ENCODE results near the gene FBXO31.
A peak's percentile ranks its signal among the peaks of the same experiment; 100 is the strongest.
"Not testable (repeated sequence)": the region's sequence is repeated elsewhere in the genome, so short reads cannot be mapped to it uniquely, and the experiment has no call there.

FBXO31 gene

DNA sequence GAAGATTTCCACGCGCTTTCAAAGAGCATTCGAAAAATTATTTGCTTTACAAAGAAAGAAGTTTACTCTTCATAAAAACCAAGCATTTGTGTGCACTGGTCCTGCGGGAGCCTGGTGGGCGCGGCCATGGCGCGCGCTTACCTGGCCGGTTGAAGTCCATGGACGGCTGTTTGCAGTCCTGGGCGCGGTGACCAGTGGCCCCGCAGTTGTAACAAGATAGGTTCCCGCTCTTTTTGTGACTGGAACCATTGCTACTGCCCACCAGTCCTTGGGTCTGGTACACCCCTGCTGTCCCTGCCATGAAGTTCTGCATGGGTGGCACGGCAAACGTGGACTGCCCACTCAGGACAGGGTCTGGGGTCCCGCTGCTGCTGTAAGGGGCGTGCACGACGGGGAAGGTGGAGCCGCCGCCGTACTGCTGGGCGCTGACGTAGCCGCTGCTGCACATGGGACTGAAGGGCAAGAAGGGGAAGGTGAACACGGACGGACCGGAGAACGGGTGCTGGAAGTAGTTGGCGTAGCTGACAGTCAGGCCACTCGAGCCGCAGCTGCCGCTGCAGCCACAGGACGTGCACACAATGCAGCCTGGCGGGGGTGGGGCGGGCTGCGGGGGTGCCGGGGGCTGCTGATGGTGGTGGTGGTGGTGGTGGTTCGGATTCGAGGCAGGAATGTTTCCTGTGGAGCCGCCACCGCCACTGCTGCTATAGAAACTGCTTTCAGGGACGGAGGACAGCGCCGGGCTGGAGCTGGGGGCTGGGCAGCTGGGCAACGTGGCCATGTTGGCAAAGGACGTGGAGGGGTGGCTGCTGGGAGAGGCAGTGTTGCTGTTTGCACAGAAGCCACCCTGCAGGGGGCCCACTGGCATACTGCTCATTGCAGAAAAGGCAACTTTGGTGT lies 28.0 kb upstream of the FBXO31 start:
- no peak for DNase-seq (ENCODE audit: extremely low read depth in 1 of 2, low read depth in 1 of 2)

DNA sequence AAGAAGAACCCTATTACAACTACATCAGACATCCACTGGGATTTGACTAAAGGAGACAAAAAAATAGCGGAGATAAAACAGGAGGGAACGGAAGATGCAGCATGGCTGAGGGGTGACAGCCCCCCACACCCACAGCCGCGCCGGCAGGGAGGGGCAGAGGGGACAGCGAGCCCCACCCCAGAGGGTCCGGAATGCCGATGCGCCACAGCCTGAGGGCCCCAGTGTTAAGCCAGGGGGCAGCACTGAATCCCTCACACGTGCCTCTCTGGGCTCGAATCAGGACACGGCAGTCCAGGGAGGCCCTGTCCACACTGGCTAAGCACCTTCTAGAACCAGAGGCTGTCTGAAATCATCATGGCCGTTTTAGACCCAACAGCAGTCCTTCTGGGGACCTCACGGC lies 27.4 kb upstream of the FBXO31 start:
- DNase-seq (ENCODE audit: extremely low read depth in 1 of 2, low read depth in 1 of 2): no peak

DNA sequence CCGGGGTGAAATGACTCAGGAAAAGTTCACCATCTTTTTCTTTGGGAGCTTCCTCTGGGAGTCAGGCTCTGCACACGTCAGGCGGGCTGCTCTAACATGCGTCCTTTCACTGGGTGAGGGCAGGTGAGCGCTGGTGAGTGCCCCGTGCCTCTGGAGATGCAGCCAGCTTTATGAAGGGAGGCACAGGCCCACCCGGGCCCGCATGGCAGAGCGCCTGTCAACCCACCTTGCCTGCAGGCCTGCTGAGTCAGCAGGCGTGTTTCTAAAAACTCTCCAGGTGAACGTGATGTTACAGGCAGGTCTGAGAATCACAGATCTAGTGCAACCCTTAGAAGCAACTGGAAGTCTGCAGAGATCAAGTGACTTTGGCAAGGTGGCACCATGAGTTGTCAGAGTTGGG lies 27.0 kb upstream of the FBXO31 start:
- no peak for DNase-seq (ENCODE audit: extremely low read depth in 1 of 2, low read depth in 1 of 2)

DNA sequence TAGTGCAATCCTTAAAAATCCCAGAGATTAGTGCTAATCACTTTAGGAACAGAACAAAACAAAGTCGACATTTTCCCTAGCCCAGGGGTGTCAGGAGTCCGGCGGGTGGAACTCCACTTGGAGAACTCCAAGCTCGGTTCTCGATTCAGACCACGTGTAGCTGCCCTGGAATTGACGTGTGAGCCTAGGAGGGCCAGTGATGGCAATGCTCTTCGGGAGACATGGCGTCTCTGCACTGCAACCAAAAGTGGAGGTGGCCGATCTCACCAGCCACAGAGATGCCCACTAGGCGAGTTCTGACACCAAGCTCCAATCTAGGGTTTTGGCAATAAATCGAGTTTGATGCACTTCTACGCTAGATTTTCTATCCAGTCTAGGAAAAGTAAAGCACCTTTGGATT lies 26.2 kb upstream of the FBXO31 start:
- DNase-seq (ENCODE audit: extremely low read depth in 1 of 2, low read depth in 1 of 2): no peak

DNA sequence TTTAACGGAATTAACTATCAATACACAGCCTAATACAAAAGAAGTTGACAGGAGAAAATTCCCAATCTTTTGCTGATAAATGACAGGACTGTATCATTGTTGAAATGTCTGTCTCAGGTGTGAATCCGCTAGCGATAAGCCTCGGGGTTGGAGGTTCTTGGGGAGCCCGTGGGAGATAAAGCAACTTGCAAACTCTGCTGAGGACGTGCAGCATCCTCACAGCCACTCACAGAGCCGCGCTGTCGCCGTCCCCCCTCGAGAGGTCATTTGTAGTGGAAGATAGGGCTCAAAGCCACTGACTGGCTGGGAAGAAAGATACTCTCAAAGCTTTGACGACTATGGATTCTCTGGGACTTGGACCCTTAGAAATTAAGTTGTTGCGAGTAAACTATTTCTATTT lies 25.6 kb upstream of the FBXO31 start:
- DNase-seq (ENCODE audit: extremely low read depth in 1 of 2, low read depth in 1 of 2): no peak

DNA sequence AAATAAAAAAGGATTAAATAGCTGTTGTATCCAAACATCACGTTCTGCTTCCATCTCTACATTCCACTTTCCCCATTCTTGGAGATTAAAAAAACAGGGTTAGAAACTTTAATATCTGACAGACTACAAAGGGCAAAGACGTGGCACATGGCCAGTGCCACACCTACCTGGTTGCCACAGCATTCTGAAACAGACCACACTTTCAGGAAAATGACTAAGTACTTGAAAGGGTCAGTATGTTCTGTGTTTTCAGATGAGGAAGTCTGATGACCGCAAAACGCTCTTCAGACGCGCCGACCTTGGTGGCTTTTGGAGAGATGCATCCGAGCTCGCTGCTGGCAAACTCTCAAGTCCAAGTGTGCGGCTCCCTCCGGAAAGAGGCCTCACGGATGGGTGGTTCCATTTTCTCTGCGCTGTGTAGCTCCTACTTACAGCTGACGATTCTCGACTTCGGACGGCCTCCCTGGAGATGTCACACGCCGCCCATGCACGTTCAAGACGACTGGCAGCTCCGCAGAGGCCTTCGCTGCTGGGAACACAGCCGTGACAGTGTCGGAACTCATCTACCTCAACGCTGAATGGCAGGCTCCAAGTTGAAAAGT lies 24.0 kb upstream of the FBXO31 start:
- DNase-seq (ENCODE audit: extremely low read depth in 1 of 2, low read depth in 1 of 2): no peak

DNA sequence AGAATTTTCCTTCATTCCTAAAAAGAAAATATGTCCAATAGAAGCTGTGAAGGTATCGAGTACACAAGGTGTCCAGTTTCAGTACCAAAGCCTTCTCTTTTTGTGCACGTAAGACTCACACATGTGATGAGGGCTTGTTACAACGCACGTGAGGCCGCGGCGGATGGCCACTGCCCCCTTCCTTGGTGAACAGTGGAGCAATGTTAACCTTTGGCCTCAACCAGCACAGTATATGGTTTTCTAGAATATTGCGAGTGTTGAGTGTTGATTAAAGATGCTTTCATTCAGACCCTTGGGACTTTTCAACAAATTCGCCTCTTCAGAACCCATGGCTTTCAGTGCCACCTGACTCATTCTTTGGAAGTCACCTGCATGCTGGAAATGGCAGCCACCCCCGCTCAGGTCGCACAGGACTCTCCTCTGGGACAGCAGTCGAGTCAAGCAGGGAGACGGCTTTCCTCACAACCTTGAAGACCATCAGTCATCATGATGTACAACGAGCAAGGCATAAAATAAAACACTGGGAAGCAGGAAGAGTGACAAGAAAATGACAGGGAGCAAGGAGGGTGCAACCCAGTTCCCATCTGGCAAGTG lies 23.0 kb upstream of the FBXO31 start:
- no peak for DNase-seq (ENCODE audit: extremely low read depth in 1 of 2, low read depth in 1 of 2)

DNA sequence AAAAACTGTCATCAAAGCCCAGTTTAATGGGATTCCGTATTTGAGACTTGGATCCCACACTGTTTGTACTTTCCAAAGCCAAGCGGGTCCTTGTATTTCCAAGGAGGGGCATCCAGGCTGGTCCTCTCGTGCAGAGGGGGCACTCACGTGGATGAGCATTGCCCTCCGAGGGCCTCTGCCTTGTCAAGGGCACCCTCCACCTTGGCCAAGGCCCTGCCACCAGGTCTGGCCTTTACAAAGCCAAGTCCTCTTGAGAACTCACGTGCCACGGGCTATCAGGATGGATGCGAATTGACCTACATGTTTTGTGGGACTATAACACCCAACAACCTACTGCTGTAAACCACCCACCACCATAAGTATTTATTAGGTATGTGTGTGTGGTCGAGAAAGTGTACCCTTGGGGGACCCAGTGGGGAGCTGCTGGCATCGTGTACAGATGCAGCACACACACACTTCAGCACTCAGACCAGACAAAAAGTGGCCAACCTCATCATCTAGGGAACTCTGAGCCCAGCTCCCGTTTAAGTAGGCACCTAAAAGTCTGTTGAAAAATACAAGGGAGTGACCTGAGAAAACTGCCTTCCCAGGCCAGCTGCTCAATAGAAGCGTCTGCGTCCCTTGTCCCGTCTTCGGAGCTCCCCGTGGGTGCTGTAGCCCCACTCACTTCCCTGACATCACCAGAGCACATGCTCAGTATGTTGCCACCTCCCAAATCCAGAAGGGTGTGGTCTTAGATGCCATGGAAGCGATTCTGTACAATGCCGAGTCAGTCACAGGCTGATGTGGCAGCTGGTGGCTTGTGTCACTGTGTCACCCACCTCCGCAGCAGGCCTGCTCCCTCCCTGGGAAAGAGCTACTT lies 21.4 kb upstream of the FBXO31 start:
- no peak for DNase-seq (ENCODE audit: extremely low read depth in 1 of 2, low read depth in 1 of 2)

DNA sequence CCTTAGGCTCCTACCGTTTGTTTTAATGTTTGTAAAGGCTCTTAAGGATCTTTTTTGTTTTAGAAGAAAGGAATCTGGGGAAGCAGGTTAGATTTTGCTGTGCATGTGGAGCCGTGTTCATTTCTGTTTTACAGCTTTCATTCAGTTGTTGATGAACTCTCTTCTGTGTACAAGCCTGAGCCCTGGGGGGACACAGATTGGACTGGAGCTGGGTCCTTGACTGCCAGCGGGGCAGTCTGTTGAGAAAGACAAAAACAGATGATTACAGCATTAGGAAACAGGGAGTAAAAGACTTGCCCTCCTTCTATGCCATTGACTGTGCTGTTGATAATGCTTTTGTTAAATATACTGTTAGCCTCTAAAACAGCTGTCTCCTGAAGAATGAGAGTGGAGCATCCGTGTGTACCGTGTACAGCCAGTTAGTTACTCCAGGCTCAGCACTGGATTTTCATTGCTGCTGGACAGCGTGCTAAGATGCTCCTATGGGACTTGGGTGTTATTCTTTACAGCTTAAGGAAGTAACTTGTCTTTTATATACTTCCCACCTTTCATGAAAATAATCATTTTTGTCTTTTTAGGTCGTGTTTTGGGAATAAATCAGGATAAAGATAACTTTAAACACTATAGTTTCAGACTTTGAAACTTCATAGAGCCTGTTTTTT lies 11.7 kb upstream of the FBXO31 start:
- no peak for DNase-seq (ENCODE audit: extremely low read depth in 1 of 2, low read depth in 1 of 2)

DNA sequence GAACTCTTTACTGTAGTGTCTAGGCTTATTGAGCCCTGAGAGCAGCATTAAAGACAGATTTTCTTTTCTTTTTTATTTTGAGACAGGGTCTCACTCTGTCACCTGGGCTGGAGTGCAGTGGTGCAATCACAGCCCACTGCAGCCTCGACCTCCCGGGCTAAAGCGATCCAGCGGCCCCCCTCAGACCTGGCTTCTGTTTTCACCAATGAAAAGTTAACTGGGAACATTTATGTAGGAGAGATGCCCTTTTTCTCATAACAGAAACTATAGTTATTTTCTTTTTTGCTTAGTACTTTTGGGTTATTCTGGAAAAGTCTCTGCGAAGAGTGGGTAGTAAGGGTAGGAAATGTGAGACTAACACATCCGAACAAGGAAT lies 10.1 kb upstream of the FBXO31 start:
- no peak for DNase-seq (ENCODE audit: extremely low read depth in 1 of 2, low read depth in 1 of 2)

DNA sequence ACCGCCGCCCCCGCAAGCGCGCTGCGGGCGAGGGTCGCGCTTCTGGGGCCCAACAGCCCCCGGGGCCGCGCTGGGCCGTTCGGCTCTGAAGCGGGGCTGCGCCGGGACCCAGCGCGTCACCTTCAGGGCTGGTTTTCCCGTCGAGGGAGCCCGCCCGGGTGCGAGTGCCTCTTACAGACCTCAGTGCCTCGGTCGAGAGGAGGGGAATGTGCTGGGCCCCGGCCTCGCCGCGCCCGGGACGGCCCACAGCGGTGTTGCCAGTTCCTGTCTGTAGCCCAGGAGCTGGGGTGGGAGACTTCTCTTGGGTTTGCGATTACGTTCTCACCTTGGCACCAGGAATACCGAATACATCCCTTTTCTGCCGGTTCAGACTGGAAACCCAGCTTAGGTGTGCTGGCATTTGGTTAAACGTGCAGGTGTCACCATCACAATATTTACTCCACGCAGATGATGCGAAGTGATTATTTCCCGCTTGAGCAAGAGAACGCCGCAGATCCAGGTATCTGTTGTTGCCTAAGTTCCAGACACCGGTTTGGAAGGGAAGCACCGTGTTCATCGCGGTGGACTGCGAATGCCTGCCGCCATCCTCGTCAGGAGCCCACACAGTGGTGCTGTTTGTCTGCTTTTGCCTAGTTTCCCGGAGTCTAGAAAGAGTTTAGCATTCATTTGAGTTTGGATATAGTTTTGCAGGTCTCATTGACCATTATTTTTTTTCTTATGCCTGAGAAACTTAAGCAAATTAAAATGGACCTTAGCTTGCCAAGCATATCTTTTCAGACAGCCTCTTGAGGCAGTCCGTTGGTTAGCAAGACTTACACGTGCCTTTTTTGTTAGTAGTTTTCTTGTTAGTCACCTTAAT lies 9.5 kb upstream of the FBXO31 start:
- no peak for DNase-seq (ENCODE audit: extremely low read depth in 1 of 2, low read depth in 1 of 2)

DNA sequence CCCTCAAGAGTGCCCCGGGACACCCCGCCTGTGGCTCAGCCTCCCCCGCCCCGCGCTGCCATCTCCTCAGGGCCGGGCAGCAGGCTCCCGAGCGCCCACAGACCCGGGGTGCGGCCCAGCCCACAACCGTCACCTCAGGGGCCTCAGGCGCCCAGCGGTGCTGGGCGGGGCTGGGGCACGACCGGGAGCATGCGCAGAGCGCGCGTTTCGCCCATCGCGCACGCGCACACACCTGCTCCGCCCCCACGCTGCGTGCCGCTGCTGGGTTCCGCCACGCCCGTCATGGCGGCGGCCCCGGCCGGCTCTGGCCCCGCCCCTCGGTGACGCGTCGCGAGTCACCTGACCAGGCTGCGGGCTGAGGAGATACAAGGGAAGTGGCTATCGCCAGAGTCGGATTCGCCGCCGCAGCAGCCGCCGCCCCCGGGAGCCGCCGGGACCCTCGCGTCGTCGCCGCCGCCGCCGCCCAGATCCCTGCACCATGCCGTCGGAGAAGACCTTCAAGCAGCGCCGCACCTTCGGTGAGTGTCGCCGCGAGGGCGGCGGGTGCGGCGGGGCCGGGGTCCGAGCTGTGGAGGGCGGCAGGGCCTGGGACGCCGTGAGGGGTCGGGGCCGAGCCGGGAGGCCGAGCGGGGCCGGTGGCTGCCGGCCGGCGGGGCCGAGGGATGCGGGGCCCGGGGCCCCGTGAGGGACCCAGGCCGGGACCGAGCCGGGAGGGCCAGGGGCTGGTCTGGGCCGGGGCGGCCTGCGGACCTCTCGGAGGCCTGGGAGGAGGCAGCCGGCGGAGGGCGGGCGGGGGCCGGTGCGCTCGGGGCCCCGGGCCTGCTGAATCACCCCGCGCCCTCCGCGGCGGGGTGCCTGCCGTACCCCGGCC lies 8.6 kb upstream of the FBXO31 start, which contains the start of gene MAP1LC3B:
Gene MAP1LC3B (plus strand): TSS at position 387 of the 871 bp plus-strand sequence. CDS start 92 bp downstream, at position 479.
- peak; percentile 93 to 100 for DNase-seq (ENCODE audit: extremely low read depth in 1 of 2, low read depth in 1 of 2)

DNA sequence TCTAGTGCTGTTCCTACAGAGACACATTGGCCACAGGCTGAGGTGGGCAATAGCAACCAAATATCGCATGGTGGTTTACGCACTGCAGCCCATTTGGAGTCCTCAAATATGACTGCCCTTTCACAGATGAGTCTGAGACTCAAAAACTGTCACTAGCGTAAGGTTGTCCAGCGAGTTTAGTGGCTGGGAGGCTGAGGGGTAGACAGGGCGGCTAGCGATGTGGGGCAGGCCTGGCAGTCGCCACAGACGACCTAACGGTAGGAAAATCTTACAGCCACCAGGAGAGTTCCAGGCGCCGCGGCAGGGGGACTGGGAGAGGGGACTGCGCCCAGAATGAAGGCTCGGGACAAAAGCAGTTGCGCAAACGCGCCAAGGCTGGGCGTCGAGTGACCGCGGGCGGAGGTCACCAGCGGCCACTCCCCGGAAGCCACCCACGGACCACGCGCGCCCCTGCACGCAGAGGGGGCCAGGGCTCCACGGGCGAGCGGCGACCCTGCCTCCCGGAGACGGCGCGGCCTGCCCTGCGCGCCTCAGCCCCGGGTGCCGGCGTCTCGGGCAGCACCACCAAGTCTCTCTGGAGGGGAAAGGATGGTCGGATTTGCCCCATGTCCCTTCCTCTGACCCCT lies 7.9 kb upstream of the FBXO31 start:
- no peak for DNase-seq (ENCODE audit: extremely low read depth in 1 of 2, low read depth in 1 of 2)

DNA sequence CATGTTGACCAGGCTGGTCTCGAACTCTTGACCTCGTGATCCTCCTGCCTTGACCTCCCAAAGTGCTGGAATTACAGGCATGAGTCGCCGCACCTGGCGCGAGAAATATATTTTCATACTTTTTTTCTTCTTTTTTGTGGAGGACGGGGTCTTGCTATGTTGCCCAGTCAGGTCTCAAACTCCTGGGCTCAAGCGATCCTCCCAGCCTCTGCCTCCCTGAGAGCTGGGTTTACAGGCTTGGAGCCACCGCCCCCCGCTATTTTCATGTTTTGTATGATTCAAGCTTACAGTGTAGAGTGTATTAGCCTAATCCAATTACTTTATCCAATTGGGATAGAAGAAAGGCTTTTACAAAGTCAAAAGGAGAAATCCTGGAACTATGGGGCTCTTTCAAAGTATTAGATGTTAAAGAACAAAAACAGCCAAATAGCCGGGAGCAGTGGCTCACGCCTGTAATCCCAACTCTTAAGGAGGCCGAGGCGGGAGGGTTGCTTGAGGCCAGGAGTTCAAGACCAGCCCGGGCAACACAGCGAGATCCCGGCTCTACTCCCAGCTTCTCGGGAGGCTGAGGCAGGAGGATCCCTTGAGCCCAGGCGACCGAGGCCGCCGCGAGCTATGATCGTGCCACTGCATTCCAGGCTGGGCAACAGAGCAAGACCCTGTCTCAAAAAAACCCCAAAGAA lies 7.2 kb upstream of the FBXO31 start:
- no peak for DNase-seq (ENCODE audit: extremely low read depth in 1 of 2, low read depth in 1 of 2)

DNA sequence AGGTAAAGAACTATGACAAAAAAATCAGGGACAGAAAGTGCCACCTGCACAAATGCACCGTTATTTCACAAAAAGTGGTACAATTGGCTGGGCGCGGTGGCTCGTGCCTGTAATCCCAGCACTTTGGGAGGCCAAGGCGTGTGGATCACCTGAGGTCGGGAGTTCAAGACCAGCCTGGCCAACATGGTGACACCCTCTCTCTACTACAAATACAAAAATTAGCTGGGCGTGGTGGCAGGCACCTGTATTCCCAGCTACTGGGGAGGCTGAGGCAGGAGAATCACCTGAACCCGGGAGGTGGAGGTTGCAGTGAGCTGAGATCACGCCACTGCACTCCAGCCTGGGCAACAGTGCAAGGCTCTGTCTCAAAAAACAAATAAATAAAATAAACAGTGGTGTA lies 6.3 kb upstream of the FBXO31 start:
- not testable (repeated sequence) for DNase-seq (ENCODE audit: extremely low read depth in 1 of 2, low read depth in 1 of 2)

DNA sequence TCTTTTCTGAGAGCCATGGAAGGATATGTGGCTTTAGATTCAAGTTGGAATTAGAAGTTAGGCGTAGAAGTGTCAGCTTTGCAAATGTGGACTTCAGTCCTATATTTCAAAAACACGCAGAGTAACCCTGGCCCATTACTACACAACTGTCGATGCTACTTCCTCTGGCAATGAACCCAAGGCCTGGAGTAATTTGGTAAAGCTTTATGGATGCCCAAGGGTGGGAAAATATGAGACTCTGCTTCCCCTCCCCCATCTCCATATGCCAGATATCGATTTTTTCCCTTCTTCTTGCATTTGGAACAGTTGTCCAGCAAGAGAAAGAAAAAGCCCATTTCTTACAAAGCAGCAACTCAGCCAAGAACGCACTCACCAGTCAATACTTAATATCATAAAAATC lies 5.7 kb upstream of the FBXO31 start:
- no peak for DNase-seq (ENCODE audit: extremely low read depth in 1 of 2, low read depth in 1 of 2)

DNA sequence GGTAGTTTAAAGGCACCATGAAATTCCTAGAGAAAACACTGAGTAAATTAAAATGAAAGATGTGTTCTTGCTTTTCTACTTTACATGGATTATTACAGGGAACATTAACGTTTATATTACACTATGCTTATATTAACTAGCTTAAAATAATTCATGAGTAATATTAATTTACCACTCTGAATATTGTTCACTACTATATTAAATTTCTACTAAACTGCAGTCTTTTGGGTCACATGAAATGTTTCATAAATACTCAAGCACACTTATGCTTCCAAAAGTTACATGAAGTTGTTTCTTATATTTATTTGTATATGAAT lies 5.2 kb upstream of the FBXO31 start:
- DNase-seq (ENCODE audit: extremely low read depth in 1 of 2, low read depth in 1 of 2): no peak

All from stimulated activated CD8-positive, alpha-beta memory T cell treated with anti-CD3 and anti-CD28 coated beads, Interleukin-7, amount 100 ng/mL, for 48 hours (primary cell).